BLaER1 treated with 17β-estradiol and CSF1 and Interleukin-3, amounts not matched to agents 10 nM and 100 nM (cell line): Measurements from ENCODE around the gene PDPK1.
"Not testable (repeated sequence)": the region's sequence is repeated elsewhere in the genome, so short reads cannot be mapped to it uniquely, and the experiment has no call there.

Source experiments
- H3K27ac ChIP-seq, 11 experiments: shearing (Covaris generic); formaldehyde crosslinking; 2 replicates each; pipeline ENCODE4 v1.8.1; 2022
- H3K27me3 ChIP-seq, 11 experiments: shearing (Covaris generic); formaldehyde crosslinking; 2 replicates each; pipeline ENCODE4 v1.8.1; 2022
- H3K36me3 ChIP-seq, 11 experiments: shearing (Covaris generic); formaldehyde crosslinking; 2 replicates each; pipeline ENCODE4 v1.8.1; 2022
- H3K4me1 ChIP-seq, 10 experiments: shearing (Covaris generic); formaldehyde crosslinking; 2 replicates each; pipeline ENCODE4 v1.8.1; 2022
- H3K4me2 ChIP-seq, 11 experiments: shearing (Covaris generic); formaldehyde crosslinking; 2 replicates each; pipeline ENCODE4 v1.8.1; 2022
- H3K4me3 ChIP-seq, 10 experiments: shearing (Covaris generic); formaldehyde crosslinking; 2 replicates each; pipeline ENCODE4 v1.8.1; 2022
- H3K9ac ChIP-seq, 11 experiments: shearing (Covaris generic); formaldehyde crosslinking; 2 replicates each; pipeline ENCODE4 v1.8.1; 2022
- H3K9me3 ChIP-seq, 11 experiments: shearing (Covaris generic); formaldehyde crosslinking; replicated peaks in 1 of 11; 2 replicates each; pipeline ENCODE4 v1.8.1; 2022
- H4K20me1 ChIP-seq, 11 experiments: shearing (Covaris generic); formaldehyde crosslinking; 2 replicates each; pipeline ENCODE4 v1.8.1; 2022
- Cebpa-rat ChIP-seq, 11 experiments: shearing (Covaris generic); IDR thresholded peaks; 2 replicates each; pipeline ENCODE4 v1.8.1; 2022

The PDPK1 gene

GRCh38 chr16:2591476-2592240 lies 53.8 kb downstream of the PDPK1 start:
- no peak for TF ChIP-seq Cebpa-rat (IDR thresholded peaks at IDR 0.05)
- peaks cover 31 to 64% (median 54%) of the 10 kb centered on the region in 11 experiments for H3K36me3 ChIP-seq
- peaks cover 65 to 81% (median 73%) of the 10 kb centered on the region in 10 experiments for H3K4me1 ChIP-seq

GRCh38 chr16:2592786-2593185 lies 55.0 kb downstream of the PDPK1 start:
- TF ChIP-seq Cebpa-rat (IDR thresholded peaks at IDR 0.05): no peak
- Histone ChIP-seq H3K27ac (peak overlapping the region in 2 of 11 experiments; percentile 17 to 35; a peak in 2 of 22 replicates), H3K36me3 (peaks cover 31 to 64% (median 54%) of the 10 kb centered on the region in 11 experiments), H4K20me1 (peaks cover 78 to 100% (median 99%) of the 10 kb centered on the region in 11 experiments), H3K9ac (peak overlapping the region in 5 of 11 experiments; percentile 11 to 57 (median 33); a peak in 5 of 22 replicates), H3K9me3 (no peaks in the 10 kb centered on the region), H3K4me3 (no peak overlapping the region), H3K4me2 (peak overlapping the region; percentile 45 to 97 (median 92)), H3K27me3 (peaks cover 0 to 11% (median 4%) of the 10 kb centered on the region in 11 experiments; a peak in 7 of 22 replicates), H3K4me1 (peaks cover 72 to 92% (median 84%) of the 10 kb centered on the region in 10 experiments)

More at GRCh38 chr16:2591476-2592240, 53.8 kb downstream of the PDPK1 start:
- H3K27ac ChIP-seq: no peak overlapping the region
- H3K9me3 ChIP-seq: no peaks in the 10 kb centered on the region
- peaks cover 72 to 100% (median 98%) of the 10 kb centered on the region in 11 experiments for H4K20me1 ChIP-seq
- 0 out of 22 replicates have a peak overlapping the region, but pooled peaks of 1 of the 11 experiments have one; percentile 17 for H3K9ac ChIP-seq
- H3K4me3 ChIP-seq: no peak overlapping the region
- H3K27me3 ChIP-seq: peaks cover 0 to 11% (median 0%) of the 10 kb centered on the region in 11 experiments; a peak in 2 of 22 replicates
- H3K4me2 ChIP-seq: peak overlapping the region; percentile 45 to 97 (median 92); a peak in 20 of 22 replicates

GRCh38 chr16:2595393-2596205 lies 57.8 kb downstream of the PDPK1 start:
- Histone ChIP-seq H3K27ac (peak overlapping the region in 7 of 11 experiments; percentile 29 to 75 (median 56); a peak in 13 of 22 replicates), H3K27me3 (peaks cover 0 to 18% (median 9%) of the 10 kb centered on the region in 11 experiments; a peak in 10 of 22 replicates), H3K36me3 (peaks cover 20 to 51% (median 42%) of the 10 kb centered on the region in 11 experiments), H3K4me3 (peak overlapping the region in 7 of 10 experiments; percentile 3 to 38 (median 35); a peak in 7 of 20 replicates), H3K9me3 (no peaks in the 10 kb centered on the region), H3K9ac (peak overlapping the region in 10 of 11 experiments; percentile 3 to 64 (median 44); a peak in 18 of 22 replicates), H3K4me1 (peaks cover 66 to 97% (median 96%) of the 10 kb centered on the region in 10 experiments), H4K20me1 (peaks cover 76 to 96% (median 92%) of the 10 kb centered on the region in 11 experiments), H3K4me2 (peak overlapping the region; percentile 75 to 97 (median 92))
- peak in 2 of 11 experiments; percentile 17 to 88; a peak in 2 of 22 replicates for TF ChIP-seq Cebpa-rat (IDR thresholded peaks at IDR 0.05)

GRCh38 chr16:2596747-2597559 lies 59.1 kb downstream of the PDPK1 start:
- TF ChIP-seq Cebpa-rat (IDR thresholded peaks at IDR 0.05): no peak
- H4K20me1 ChIP-seq: peaks cover 64 to 83% (median 79%) of the 10 kb centered on the region in 11 experiments
- peak overlapping the region in 6 of 11 experiments; percentile 40 to 68 (median 56); a peak in 11 of 22 replicates for H3K27ac ChIP-seq
- H3K4me1 ChIP-seq: peaks cover 63 to 95% (median 94%) of the 10 kb centered on the region in 10 experiments
- peaks cover 20 to 38% (median 30%) of the 10 kb centered on the region in 11 experiments for H3K36me3 ChIP-seq
- peak overlapping the region in 6 of 11 experiments; percentile 9 to 62 (median 33); a peak in 8 of 22 replicates for H3K9ac ChIP-seq
- H3K9me3 ChIP-seq: no peaks in the 10 kb centered on the region
- peaks cover 0 to 18% (median 9%) of the 10 kb centered on the region in 11 experiments; a peak in 10 of 22 replicates for H3K27me3 ChIP-seq
- peak overlapping the region; percentile 75 to 97 (median 92) for H3K4me2 ChIP-seq
- 0 out of 20 replicates have a peak overlapping the region, but pooled peaks of 2 of the 10 experiments have one; percentile 4 to 28 for H3K4me3 ChIP-seq

- Histone ChIP-seq H3K27me3 (peaks cover 0 to 18% (median 9%) of the 10 kb centered on the region in 11 experiments; a peak in 10 of 22 replicates), H3K27ac (peak overlapping the region in 1 of 11 experiments; percentile 68; a peak in 1 of 22 replicates), H4K20me1 (peaks cover 59 to 77% (median 74%) of the 10 kb centered on the region in 11 experiments), H3K9me3 (no peaks in the 10 kb centered on the region), H3K4me1 (peaks cover 60 to 95% (median 94%) of the 10 kb centered on the region in 10 experiments), H3K9ac (peak overlapping the region in 2 of 11 experiments; percentile 48 to 62; a peak in 2 of 22 replicates), H3K4me3 (no peak overlapping the region), H3K36me3 (peaks cover 20 to 36% (median 27%) of the 10 kb centered on the region in 11 experiments), H3K4me2 (peak overlapping the region in 9 of 11 experiments; percentile 85 to 97 (median 92); a peak in 17 of 22 replicates)
- TF ChIP-seq Cebpa-rat (IDR thresholded peaks at IDR 0.05): no peak
Observed at GRCh38 chr16:2597560-2597902, 59.7 kb downstream of the PDPK1 start.

GRCh38 chr16:2598133-2598641 lies 60.4 kb downstream of the PDPK1 start:
- Histone ChIP-seq H4K20me1 (peaks cover 52 to 70% (median 67%) of the 10 kb centered on the region in 11 experiments), H3K36me3 (peaks cover 20 to 31% (median 26%) of the 10 kb centered on the region in 11 experiments), H3K4me3 (no peak overlapping the region; a peak in 1 of 20 replicates), H3K9me3 (no peaks in the 10 kb centered on the region), H3K4me1 (peaks cover 57 to 95% (median 92%) of the 10 kb centered on the region in 10 experiments), H3K27ac (no peak overlapping the region), H3K4me2 (peak overlapping the region; percentile 31 to 97 (median 90); a peak in 21 of 22 replicates), H3K27me3 (peaks cover 0 to 18% (median 9%) of the 10 kb centered on the region in 11 experiments; a peak in 10 of 22 replicates), H3K9ac (peak overlapping the region in 8 of 11 experiments; percentile 11 to 53 (median 31); a peak in 5 of 22 replicates)
- TF ChIP-seq Cebpa-rat (IDR thresholded peaks at IDR 0.05): no peak

GRCh38 chr16:2598723-2599122 lies 60.9 kb downstream of the PDPK1 start:
- H3K4me3 ChIP-seq: no peak overlapping the region; a peak in 1 of 20 replicates
- H3K4me2 ChIP-seq: peak overlapping the region; percentile 31 to 97 (median 90); a peak in 21 of 22 replicates
- H3K27ac ChIP-seq: no peak overlapping the region
- H3K36me3 ChIP-seq: peaks cover 20 to 31% (median 26%) of the 10 kb centered on the region in 11 experiments
- H3K9ac ChIP-seq: peak overlapping the region in 8 of 11 experiments; percentile 11 to 53 (median 31); a peak in 6 of 22 replicates
- no peak for TF ChIP-seq Cebpa-rat (IDR thresholded peaks at IDR 0.05)
- H3K27me3 ChIP-seq: peaks cover 0 to 18% (median 9%) of the 10 kb centered on the region in 11 experiments; a peak in 10 of 22 replicates
- peaks cover 48 to 65% (median 62%) of the 10 kb centered on the region in 11 experiments for H4K20me1 ChIP-seq
- H3K4me1 ChIP-seq: peaks cover 51 to 90% (median 87%) of the 10 kb centered on the region in 10 experiments
- no peaks in the 10 kb centered on the region for H3K9me3 ChIP-seq

GRCh38 chr16:2599165-2599564 lies 61.3 kb downstream of the PDPK1 start:
- peaks cover 0 to 18% (median 7%) of the 10 kb centered on the region in 11 experiments; a peak in 10 of 22 replicates for H3K27me3 ChIP-seq
- H3K36me3 ChIP-seq: peaks cover 20 to 29% (median 26%) of the 10 kb centered on the region in 11 experiments
- H3K4me1 ChIP-seq: peaks cover 47 to 85% (median 82%) of the 10 kb centered on the region in 10 experiments
- not testable (repeated sequence) for H3K27ac ChIP-seq, H3K4me3 ChIP-seq, H3K9me3 ChIP-seq
- H4K20me1 ChIP-seq: peaks cover 44 to 60% (median 58%) of the 10 kb centered on the region in 11 experiments
- H3K4me2 ChIP-seq: peak overlapping the region; percentile 31 to 97 (median 90); a peak in 20 of 22 replicates
- H3K9ac ChIP-seq: peak overlapping the region in 5 of 11 experiments; percentile 8 to 53 (median 28); a peak in 3 of 22 replicates

- Histone ChIP-seq H3K27me3 (peaks cover 0 to 18% (median 5%) of the 10 kb centered on the region in 11 experiments; a peak in 9 of 22 replicates), H4K20me1 (peaks cover 40 to 54% (median 51%) of the 10 kb centered on the region in 11 experiments), H3K27ac (0 out of 22 replicates have a peak overlapping the region, but pooled peaks of 2 of the 11 experiments have one; percentile 19 to 25), H3K9ac (peak overlapping the region in 1 of 11 experiments; percentile 17; a peak in 1 of 22 replicates), H3K4me2 (peak overlapping the region in 10 of 11 experiments; percentile 29 to 92 (median 71); a peak in 18 of 22 replicates), H3K36me3 (peaks cover 20 to 29% (median 26%) of the 10 kb centered on the region in 11 experiments), H3K4me1 (peaks cover 45 to 80% (median 76%) of the 10 kb centered on the region in 10 experiments)
- not testable (repeated sequence) for H3K4me3 ChIP-seq, H3K9me3 ChIP-seq
Observed at GRCh38 chr16:2599785-2600184, 62.0 kb downstream of the PDPK1 start.
